Lower leg skin (tissue), 3 donors: ENCODE measurements around the gene HMX2.

Experiments used
- POLR2A ChIP-seq, 2 donors: fragments of 450-650 bp; IDR thresholded peaks; one replicate each; pipeline ENCODE4 v1.6.1; 2016 to 2017; ENCODE audit warnings: antibody characterized with exemption in 2 of 2, mild to moderate bottlenecking in 1 of 2, moderate library complexity in 1 of 2
- TF ChIP-seq, protein P1 (sequence below), 3 donors: fragments of 450-650 bp; IDR thresholded peaks; one replicate each; pipeline ENCODE4 v1.5.1; 2016; ENCODE audit warnings: antibody characterized with exemption in 3 of 3, mild to moderate bottlenecking in 3 of 3, moderate library complexity in 2 of 3

DNA sequence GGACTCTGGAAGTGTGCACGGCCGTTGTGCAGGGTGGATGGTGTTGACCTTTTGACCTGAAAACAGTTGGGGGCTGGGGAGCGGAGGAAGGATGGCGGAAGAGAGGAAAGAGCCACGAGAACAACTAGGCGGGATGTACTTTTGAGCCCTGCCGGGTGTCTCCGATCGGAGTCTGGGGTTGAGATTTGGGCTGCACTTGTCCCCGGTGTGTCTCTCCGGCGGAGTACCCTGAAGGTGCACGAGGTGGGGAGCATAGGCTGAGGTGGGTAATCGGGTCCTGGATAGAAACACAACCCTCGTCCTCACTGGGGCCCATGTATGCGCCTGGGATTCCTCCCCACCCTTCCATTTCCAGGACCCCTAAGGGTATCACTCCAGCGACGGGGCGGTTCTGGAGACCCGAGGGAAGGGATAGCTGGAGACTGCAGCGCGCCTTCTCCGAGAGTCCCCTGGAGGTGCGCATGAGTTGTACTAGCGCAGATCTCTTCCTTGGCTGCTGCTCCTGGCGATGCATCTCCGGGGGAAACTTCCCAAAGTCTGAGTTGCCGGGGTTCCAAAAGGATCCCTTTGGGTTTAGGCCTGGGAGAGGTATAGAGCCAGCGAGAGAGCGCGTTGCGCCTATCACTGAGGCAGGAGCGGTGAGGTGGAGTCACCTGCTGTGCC lies 4.6 kb upstream of the HMX2 start:
- TF ChIP-seq, protein P1, sequence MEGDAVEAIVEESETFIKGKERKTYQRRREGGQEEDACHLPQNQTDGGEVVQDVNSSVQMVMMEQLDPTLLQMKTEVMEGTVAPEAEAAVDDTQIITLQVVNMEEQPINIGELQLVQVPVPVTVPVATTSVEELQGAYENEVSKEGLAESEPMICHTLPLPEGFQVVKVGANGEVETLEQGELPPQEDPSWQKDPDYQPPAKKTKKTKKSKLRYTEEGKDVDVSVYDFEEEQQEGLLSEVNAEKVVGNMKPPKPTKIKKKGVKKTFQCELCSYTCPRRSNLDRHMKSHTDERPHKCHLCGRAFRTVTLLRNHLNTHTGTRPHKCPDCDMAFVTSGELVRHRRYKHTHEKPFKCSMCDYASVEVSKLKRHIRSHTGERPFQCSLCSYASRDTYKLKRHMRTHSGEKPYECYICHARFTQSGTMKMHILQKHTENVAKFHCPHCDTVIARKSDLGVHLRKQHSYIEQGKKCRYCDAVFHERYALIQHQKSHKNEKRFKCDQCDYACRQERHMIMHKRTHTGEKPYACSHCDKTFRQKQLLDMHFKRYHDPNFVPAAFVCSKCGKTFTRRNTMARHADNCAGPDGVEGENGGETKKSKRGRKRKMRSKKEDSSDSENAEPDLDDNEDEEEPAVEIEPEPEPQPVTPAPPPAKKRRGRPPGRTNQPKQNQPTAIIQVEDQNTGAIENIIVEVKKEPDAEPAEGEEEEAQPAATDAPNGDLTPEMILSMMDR (IDR thresholded peaks at IDR 0.05), result no peak
- no peak for TF ChIP-seq POLR2A (IDR thresholded peaks at IDR 0.05)
